Activated B cell treated with CpG ODN at 0.5 μM for 24 hours (primary cell): ENCODE results near the gene MTM1. TPM values are rescaled to one million over a fixed set of nuclear protein-coding genes. Genes with fewer than 3 reads are reported as not detected.

Experiments used
- ATAC-seq: fragments of 200-7000 bp; cut with Tn5 transposase; one replicate; pipeline ENCODE4 v1.10.0; 2021; ENCODE audit warnings: low read depth, mild to moderate bottlenecking, moderate library complexity
- CTCF ChIA-PET: fragments of 350-600 bp; sonication (Branson Sonifier 250); formaldehyde crosslinking; loops from one replicate; lab custom pipeline; 2021; ENCODE audit warnings: antibody characterized with exemption; lab: Charles Lee
- POLR2A ChIA-PET: fragments of 350-600 bp; sonication (Branson Sonifier 250); formaldehyde crosslinking; loops from one replicate; lab custom pipeline; 2021; ENCODE audit warnings: antibody characterized with exemption; lab: Charles Lee
- DNase-seq: peaks from one replicate; pipeline ENCODE4 v3.0.0; 2022
- H3K27ac Mint-ChIP-seq: one replicate; pipeline ENCODE4 v1.8.0; 2020; ENCODE audit warnings: mixed read lengths
- H3K27me3 Mint-ChIP-seq: one replicate; pipeline ENCODE4 v1.8.0; 2021; ENCODE audit warnings: mixed read lengths
- H3K36me3 Mint-ChIP-seq: one replicate; pipeline ENCODE4 v1.8.0; 2021; ENCODE audit warnings: low read depth, mixed read lengths
- H3K4me1 Mint-ChIP-seq: one replicate; pipeline ENCODE4 v1.8.0; 2021; ENCODE audit warnings: mixed read lengths
- H3K4me3 Mint-ChIP-seq: one replicate; pipeline ENCODE4 v1.8.0; 2020; ENCODE audit warnings: mild to moderate bottlenecking, mixed read lengths
- H3K9me3 Mint-ChIP-seq: one replicate; pipeline ENCODE4 v1.8.0; 2020; ENCODE audit warnings: mixed read lengths
- CTCF ChIP-seq: fragments of 200-600 bp; IDR thresholded peaks from one replicate; pipeline ENCODE4 v1.8.0; 2022; ENCODE audit warnings: antibody characterized with exemption, mild to moderate bottlenecking
- intact Hi-C: fragments of 100-400 bp; cut with micrococcal nuclease; formaldehyde crosslinking; loops from one replicate; pipeline ENCODE4 v1.15.1; 2024
- total RNA-seq: library from RNA; stranded (reverse); gene quantifications from 2 replicates; pipeline ENCODE4 v1.2.3, GENCODE V29; 2022

Gene MTM1
- total RNA-seq, 1 donor from 2014 or later = 24.4 TPM

- Mint-ChIP-seq H3K27ac (no peak overlapping the region), H3K9me3 (no peaks in the 10 kb centered on the region), H3K4me1 (peaks cover 55% of the 10 kb centered on the region), H3K4me3 (no peak overlapping the region), H3K27me3 (no peaks in the 10 kb centered on the region), H3K36me3 (peaks cover 42% of the 10 kb centered on the region)
- ChIA-PET POLR2A (interaction anchor here (2.8 kb wide), 1 partner anchor 8 kb away, joined by 30 read pairs; the partner anchor contains the start of gene MTMR1), CTCF (no interaction called here)
- intact Hi-C loops = no loop called here
- DNase-seq (no peak), ATAC-seq (no peak)
- no peak for TF ChIP-seq CTCF
Observed at GRCh38 chrX:150701377-150701776, 133.0 kb downstream of the MTM1 start.

- H3K36me3 Mint-ChIP-seq = peaks cover 47% of the 10 kb centered on the region
- ChIA-PET POLR2A (interaction anchor here (2.8 kb wide), 1 partner anchor 10 kb away, joined by 30 read pairs; the partner anchor contains the start of gene MTMR1), CTCF (interaction anchor here (0.6 to 1.0 kb wide), 3 partner anchors 14 to 20 kb away, joined by 3 to 5 read pairs (median 3); no protein-coding TSS in a partner anchor)
- H3K9me3 Mint-ChIP-seq = no peaks in the 10 kb centered on the region
- no peak overlapping the region for H3K4me3 Mint-ChIP-seq
- no peak overlapping the region for H3K27ac Mint-ChIP-seq
- H3K4me1 Mint-ChIP-seq = peaks cover 38% of the 10 kb centered on the region
- intact Hi-C loops = no loop called here
- DNase-seq (no peak), ATAC-seq (no peak)
- TF ChIP-seq CTCF = no peak
- H3K27me3 Mint-ChIP-seq = no peaks in the 10 kb centered on the region
Observed at GRCh38 chrX:150702966-150703694, 134.7 kb downstream of the MTM1 start.

GRCh38 chrX:150703695-150703974 is 135.2 kb downstream of the MTM1 start:
- ATAC-seq (no peak), DNase-seq (no peak)
- intact Hi-C loops = no loop called here
- TF ChIP-seq CTCF = no peak
- CTCF ChIA-PET = no interaction called here
- H3K4me1 Mint-ChIP-seq = peaks cover 38% of the 10 kb centered on the region
- H3K4me3 Mint-ChIP-seq = no peak overlapping the region
- peaks cover 49% of the 10 kb centered on the region for H3K36me3 Mint-ChIP-seq
- H3K27ac Mint-ChIP-seq = no peak overlapping the region
- POLR2A ChIA-PET = interaction anchor here (2.8 kb wide), 1 partner anchor 10 kb away, joined by 30 read pairs; the partner anchor contains the start of gene MTMR1
- H3K27me3 Mint-ChIP-seq = no peaks in the 10 kb centered on the region
- H3K9me3 Mint-ChIP-seq = no peaks in the 10 kb centered on the region

GRCh38 chrX:150704030-150704613 is 135.7 kb downstream of the MTM1 start:
- ATAC-seq = no peak
- H3K27ac Mint-ChIP-seq = peak overlapping the region; percentile 35
- H3K4me1 Mint-ChIP-seq = peaks cover 36% of the 10 kb centered on the region
- POLR2A ChIA-PET = interaction anchor here (2.8 kb wide), 1 partner anchor 11 kb away, joined by 30 read pairs; the partner anchor contains the start of gene MTMR1
- peaks cover 52% of the 10 kb centered on the region for H3K36me3 Mint-ChIP-seq
- no peak overlapping the region for H3K4me3 Mint-ChIP-seq
- CTCF ChIA-PET = no interaction called here
- no peak for DNase-seq
- no peak for TF ChIP-seq CTCF
- H3K9me3 Mint-ChIP-seq = no peaks in the 10 kb centered on the region
- intact Hi-C loops = no loop called here
- no peaks in the 10 kb centered on the region for H3K27me3 Mint-ChIP-seq

- no peak for ATAC-seq
- Mint-ChIP-seq H3K4me1 (peaks cover 47% of the 10 kb centered on the region), H3K4me3 (no peak overlapping the region), H3K27ac (peak overlapping the region; percentile 65), H3K36me3 (peaks cover 21% of the 10 kb centered on the region), H3K27me3 (no peaks in the 10 kb centered on the region), H3K9me3 (no peaks in the 10 kb centered on the region)
- intact Hi-C loops = loop anchor here (10.0 kb wide), 1 partner anchor 48 kb away; no protein-coding TSS in a partner anchor
- TF ChIP-seq CTCF = no peak
- CTCF ChIA-PET = no interaction called here
- POLR2A ChIA-PET = interaction anchor here (0.7 to 1.5 kb wide), 3 partner anchors 13 to 27 kb away, joined by 3 to 4 read pairs (median 3); partner anchors contain the start of gene MTMR1
- no peak for DNase-seq
Observed at GRCh38 chrX:150712619-150713018, 144.2 kb downstream of the MTM1 start.
